HG02970 (cell line): ENCODE measurements around the gene GASK1A.
"Not testable (repeated sequence)": the region's sequence is repeated elsewhere in the genome, so short reads cannot be mapped to it uniquely, and the experiment has no call there.

Source experiments
- ATAC-seq: cut with Tn5 transposase; IDR thresholded peaks from one replicate; pipeline ENCODE4 v1.9.1; 2021; ENCODE audit warnings: mild to moderate bottlenecking, moderate library complexity, moderate number of reproducible peaks; ENCODE audit not compliant: unreplicated experiment, low FRiP score

The GASK1A gene

DNA sequence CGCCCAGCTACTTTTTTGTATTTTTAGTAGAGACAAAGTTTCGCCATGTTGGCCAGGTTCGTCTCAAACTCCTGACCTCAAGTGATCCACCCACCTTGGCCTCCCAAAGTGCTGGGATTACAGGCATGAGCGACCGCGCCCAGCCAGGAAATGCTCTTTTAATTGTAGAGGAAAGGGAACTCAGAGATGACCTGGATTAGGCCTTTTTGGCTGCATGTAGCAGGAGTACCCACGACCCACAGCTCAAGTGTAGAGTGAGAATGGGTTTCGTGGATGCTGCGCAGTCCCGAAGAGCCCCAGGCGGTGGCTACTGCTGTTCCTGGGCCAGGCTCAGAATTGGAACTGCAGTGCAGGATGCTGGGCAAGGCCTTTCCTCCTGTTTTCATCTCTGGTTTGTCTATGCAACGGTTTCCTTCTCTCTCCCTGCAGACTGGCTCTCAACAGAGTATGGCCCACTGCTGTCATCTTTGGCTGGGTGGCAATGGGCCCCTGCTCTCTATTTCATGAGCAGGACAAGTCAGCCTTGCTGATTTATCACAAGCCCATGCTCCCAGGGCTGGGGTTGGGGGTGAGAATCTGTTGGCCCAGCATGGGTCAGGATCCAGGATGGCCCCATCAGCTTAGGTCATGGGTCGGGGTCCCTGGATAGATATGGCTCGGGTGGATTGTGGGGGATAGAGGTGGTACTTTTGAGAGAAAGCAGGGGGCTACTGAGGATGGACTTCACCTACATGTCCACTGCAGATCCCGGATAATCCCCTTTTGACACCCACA is 51.2 kb downstream of the GASK1A start:
- no peak for ATAC-seq

DNA sequence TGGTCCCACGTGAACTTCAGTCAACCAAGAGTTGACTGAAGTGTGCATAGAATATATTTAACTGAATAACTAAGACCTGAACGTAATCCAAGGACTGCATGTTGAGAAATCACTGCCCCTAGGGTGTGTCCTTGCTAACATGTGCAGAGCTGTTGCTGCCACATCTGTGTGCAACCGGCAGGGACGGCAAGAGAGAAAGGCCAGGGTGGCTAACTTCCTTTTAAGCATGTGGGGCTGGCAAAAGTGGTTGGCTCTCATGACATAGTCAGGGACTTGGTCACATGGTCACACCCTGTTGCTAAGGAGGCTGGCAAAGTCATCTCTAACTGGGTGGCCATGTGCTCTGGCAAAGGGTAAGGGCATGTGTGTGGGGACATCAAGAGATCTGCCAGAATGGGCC is 52.4 kb downstream of the GASK1A start:
- ATAC-seq, result no peak

DNA sequence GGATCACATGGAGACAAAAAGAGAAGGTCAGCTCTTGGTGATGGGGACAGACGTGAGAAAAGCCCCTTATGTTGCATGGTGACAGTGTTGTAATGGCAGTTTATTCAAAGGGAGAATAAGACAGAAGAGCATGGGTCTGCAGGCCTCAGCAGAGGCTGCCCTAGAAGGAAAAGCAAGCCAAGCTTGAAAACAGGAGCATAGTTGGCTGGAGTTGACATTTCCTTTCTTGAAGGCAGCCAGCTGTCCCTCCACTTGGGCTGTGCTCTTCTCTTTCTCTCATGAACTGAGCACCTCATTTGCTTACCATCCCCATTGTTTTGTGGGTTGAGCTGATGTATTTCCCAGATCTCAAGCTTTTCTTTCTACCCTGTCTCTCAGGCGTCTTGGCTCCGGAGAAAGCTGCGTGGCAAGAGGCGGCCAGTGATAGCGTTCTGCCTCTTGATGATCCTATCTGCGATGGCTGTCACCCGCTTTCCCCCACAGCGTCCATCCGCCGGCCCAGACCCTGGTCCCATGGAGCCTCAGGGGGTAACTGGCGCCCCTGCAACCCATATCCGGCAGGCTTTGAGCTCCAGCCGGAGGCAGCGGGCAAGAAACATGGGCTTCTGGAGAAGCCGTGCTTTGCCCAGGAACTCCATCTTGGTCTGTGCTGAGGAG is 52.9 kb downstream of the GASK1A start:
- ATAC-seq, result no peak

GRCh38 chr3:43032646-43033628 is 53.8 kb downstream of the GASK1A start:
- ATAC-seq, result no peak

DNA sequence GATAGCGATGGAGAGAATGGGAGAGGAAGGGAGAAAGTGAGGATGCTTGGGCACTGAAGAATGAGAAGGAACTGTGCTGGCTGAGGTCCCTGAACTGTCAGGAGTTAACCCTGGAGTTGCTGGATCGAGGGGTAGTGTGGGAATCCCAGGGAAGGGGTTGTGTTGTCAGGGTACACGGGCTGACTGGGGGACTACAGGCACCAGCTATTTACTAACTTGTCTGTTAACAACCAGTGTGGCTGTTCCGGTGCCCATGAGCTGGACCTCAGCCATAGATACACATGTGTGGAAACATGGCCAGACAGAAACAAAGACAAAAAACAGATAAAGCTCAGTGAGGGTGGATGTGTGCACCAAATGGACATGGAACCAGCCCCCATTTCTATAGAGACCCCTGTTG is 55.1 kb downstream of the GASK1A start:
- no peak for ATAC-seq

DNA sequence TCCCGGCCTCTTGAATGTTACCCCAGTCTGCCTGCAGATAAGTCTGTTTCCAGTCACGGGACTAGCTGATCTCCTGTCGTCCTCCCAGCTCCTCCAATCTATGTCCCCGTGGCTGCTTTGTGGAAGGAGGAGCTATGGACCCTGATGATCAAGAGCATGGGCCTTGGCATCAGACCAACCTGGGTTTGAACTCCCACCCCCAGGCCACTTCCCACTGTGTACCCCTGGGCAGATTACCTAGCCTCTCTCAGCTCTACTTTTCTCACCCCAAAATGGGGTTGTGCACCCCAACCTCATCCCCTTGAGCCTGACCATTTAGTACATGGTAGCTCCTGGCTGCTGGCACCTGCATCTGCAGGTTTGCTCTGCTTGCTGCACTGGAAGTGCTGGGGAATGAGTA is 55.8 kb downstream of the GASK1A start:
- no peak for ATAC-seq

DNA sequence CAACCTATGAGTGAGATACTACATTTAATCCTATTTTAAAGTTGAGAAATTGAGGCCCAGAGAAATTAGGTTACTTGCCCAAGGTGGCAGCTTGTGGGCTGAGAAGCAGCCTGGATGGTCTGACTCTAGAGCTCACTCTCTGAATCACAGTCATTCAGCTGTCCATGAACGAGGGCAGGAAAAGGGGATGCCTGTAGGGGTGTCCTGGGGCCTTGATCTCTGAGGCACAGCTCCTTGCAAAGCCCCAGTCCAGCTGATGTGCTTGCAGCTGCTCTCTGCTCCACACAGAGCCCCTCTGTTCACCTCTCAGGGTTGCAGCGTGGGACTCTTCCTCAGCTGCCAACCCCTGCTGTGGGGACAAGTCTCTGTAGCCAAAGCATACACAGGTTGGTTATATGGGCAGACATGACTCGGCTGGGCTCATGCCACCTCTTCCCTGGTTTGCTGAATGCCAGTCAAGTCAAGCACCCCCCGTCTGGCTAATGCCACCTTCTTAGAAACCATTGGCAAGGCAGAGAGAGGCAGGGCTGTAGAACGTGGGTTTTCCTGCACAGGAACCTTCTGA is 56.8 kb downstream of the GASK1A start:
- ATAC-seq, result no peak

DNA sequence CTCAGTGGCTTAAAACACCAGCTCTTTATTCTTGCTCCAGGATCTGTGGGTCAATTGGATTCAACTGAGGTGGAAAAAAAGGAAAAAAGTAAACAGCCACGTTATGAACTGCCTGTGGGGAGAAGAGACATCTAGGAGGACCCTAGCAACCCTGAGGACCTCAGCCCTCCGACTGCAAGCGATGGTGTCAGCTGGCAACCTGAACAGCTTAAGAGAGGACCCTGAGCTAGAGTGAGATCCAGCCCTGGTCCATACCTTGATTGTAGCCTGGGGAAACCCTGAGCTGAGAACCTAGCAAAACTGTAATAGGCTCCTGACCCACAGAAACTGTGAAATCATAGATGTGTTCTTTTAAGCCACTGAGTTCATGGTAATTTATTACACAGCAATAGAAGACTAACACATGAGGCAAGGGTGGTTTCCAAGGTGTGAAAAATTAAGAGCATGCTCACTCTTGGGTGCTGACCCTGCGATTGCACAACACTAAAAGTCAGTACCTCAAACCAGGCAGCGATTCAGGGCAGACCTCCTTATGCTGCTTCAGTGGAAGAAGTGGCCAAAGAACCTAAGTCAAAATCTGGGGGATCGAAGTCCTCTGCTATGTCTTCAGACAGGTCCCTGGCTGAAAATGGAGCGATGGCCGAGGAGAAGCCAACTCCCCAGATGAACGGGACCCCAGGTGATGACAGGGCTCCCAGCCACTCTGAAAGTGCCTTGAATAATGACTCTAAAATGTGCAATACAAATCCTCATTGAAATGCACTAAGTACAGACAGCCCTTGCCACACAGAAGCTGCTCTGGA is 57.7 kb downstream of the GASK1A start:
- ATAC-seq, result no peak

GRCh38 chr3:43038010-43038409 is 58.9 kb downstream of the GASK1A start:
- ATAC-seq, result no peak

- ATAC-seq, result no peak
These were observed 62.4 kb downstream of the GASK1A start for GRCh38 chr3:43041517-43041916.

DNA sequence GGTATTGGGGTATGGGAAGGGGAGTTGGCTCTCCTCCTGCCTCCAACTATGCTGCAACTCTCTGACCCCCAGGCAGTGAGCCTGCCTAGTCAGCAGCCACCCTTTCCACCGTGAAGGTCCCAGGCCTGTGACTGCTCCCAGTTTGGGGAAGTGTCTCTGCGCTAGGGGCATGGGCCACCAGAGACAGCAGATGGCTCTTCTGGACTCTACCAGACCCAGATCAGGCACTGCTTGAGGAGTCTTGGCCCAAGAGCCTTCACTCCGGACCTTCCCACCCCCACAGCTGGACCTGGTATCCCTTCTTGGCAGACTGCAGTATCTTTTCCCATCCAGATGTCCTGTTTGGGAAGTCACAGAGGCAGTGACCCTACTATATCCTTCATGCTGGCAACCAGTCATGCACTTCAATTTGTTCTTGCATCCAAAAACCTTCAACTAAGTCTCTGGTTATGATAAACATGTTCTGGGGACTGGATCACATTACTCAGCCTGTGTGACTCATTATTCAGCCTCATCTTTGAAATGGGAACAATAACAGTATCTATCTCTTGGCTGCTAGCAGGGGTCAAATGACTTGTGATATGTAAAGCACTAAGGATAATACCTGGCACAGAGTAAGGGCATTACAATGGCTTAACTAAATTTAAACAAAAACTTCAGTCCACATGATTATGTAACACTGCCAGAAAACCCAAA is 64.1 kb downstream of the GASK1A start:
- ATAC-seq, result no peak

DNA sequence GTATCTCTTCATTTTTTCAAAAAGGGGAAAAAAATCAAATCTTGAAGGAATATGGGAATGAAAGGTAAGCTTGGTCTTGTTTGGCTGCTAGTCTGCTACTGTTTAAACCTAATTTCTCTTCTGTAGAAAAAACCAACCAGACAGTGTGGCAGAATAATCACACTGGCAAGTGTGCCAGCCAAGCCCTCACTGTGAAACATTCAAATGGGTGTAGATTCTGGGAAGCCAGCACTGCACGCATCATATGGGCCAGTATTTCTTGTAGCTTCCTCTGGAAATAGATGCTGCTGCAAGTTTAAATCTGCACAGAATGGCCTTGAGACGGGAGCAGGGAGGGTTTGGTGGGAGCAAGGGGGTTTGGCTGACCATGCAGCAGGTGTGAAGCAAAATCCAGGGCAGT is 64.7 kb downstream of the GASK1A start:
- ATAC-seq, result no peak

DNA sequence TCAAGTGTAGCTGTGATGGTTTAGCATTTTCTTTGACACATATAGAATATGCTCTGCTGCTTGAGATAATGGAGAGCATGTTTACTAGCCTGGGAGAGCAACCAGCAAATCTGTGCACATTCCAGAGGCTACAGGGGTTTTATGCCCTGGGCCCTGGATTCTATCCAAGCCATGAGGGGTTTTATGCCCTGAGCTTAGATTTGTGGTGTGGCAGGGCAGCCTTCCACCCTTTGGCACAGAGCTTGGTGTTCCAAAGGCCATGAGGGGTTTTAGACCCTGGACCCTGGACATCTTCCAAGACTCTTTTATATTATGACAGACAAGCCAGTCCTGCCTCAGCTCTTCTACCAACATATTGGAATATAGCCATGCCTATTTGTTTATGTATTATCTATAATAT is 66.0 kb downstream of the GASK1A start:
- not testable (repeated sequence) for ATAC-seq

GRCh38 chr3:43046583-43046982 is 67.5 kb downstream of the GASK1A start:
- ATAC-seq, result no peak

DNA sequence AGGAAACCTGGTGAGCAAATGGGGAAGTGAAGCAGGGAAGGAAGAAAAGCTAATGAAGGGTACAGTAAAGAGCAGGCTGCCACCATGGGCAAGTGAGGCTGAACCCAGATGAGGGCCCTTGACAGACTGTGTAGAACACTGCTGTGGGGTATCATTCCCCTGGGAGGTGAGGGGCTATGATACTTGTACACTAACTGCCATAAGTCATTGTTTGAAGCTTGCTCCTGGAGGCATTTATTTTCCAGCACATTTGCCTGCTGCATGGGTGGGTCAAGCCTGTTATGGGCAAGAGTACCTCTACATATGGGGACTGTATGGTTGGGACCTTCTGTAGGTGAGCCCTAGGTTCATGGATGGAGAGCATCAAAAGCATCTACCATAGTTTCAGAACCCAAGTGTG is 69.4 kb downstream of the GASK1A start:
- ATAC-seq, result no peak

DNA sequence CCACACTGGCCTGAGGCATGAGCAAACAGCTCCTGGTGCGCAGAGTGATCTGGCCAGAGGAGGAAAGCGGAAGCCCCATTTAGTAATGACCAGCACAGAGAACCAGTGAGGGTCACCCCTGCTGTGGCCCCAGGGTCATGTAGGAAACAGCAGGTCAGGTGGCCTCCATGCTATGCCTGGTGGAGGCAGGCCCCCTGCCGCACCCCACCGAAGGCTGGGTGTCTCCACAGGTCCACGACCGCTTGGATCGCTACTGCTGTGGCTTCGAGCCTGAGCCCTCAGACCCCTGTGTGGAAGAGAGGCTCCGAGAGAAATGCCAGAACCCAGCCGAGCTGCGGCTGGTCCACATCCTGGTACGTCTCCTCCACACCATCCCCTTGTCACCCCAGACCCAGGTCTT is 74.2 kb downstream of the GASK1A start:
- ATAC-seq, result no peak

DNA sequence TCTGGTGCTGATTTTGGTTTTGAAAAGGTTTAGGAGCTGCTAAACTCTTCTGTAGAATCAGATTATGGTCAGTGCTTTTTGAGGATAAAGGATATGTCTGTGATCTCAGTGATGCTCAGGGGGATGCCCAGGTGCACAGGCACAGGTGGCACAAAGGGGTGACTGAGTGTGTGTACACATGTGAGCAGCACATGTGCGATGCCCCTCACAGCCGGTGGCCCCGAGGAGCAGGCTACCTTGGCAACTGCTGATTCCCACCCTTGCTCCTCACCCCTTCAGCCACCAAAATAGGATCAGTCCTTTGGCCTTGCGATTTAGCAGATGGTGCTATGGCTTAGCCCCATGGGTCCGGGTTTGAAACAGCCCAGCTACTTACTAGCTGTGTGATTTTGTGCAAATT is 75.6 kb downstream of the GASK1A start:
- ATAC-seq, result no peak

DNA sequence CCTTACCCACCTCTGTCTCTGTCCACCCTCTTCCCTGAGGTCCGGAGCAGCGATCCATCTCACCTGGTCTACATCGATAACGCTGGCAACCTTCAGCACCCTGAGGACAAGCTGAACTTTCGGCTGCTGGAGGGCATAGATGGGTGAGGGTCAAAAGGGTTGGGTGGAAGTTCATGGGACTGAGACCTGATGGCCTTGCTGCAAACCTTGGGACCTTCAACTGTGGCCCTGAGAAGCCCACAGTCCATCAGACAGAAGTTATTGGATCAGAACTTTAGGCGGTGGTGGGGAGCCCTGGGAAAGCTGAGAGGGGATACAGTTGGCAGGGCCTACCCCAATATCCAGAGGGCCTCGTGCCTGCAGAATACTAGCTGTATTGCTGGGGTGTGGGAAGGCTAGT is 76.3 kb downstream of the GASK1A start:
- no peak for ATAC-seq
